Ectodermal cell (in vitro differentiated cells): ENCODE results near the gene IFNG-AS1.

Source experiments
- H3K27ac ChIP-seq: 2 replicates; pipeline ENCODE4 v1.7.0; 2013; ENCODE audit warnings: mild to moderate bottlenecking, low read depth, low read length; ENCODE audit not compliant: insufficient read depth, poor library complexity, severe bottlenecking
- H3K27me3 ChIP-seq: 2 replicates; pipeline ENCODE4 v1.7.0; 2013; ENCODE audit warnings: mild to moderate bottlenecking, low read length; ENCODE audit not compliant: insufficient read depth, control insufficient read depth, poor library complexity, severe bottlenecking
- H3K36me3 ChIP-seq: one replicate; pipeline ENCODE4 v1.7.0; 2013; ENCODE audit warnings: low read length; ENCODE audit not compliant: control insufficient read depth, insufficient read depth
- H3K4me1 ChIP-seq: one replicate; pipeline ENCODE4 v1.7.0; 2013; ENCODE audit warnings: low read length; ENCODE audit not compliant: control insufficient read depth, insufficient read depth
- H3K4me3 ChIP-seq: 2 replicates; pipeline ENCODE4 v1.7.0; 2013; ENCODE audit warnings: low read depth, low read length, control low read depth; ENCODE audit not compliant: insufficient read depth
- H3K9me3 ChIP-seq: 2 replicates; pipeline ENCODE4 v1.7.0; 2013; ENCODE audit warnings: mild to moderate bottlenecking, low read length, moderate library complexity; ENCODE audit not compliant: control insufficient read depth
- WGBS, 2 experiments: methylation state at CpG; one replicate each; pipeline ENCODE4 v1.1.7; 2013; ENCODE audit warnings: missing lambda C conversion rate in 2 of 2; 5-methylcytosine and 5-hydroxymethylcytosine counted together

Gene IFNG-AS1

GRCh38 chr12:68063900-68064590 is 74.8 kb downstream of the IFNG-AS1 start:
- Histone ChIP-seq H3K4me3 (no peak overlapping the region), H3K4me1 (no peaks in the 10 kb centered on the region)
- 83 to 87% methylated on average over 6 of the region's 6 CpGs for WGBS, 2 experiments

GRCh38 chr12:68065163-68065562 is 75.9 kb downstream of the IFNG-AS1 start:
- no peak overlapping the region for H3K27ac ChIP-seq
- no peaks in the 10 kb centered on the region for H3K4me1 ChIP-seq
- no peaks in the 10 kb centered on the region for H3K9me3 ChIP-seq
- WGBS, 2 experiments: no CpG with 5 or more reads among the region's 1 CpG
- H3K4me3 ChIP-seq: no peak overlapping the region
- H3K36me3 ChIP-seq: no peaks in the 10 kb centered on the region
- H3K27me3 ChIP-seq: no peaks in the 10 kb centered on the region

More at GRCh38 chr12:68063900-68064590, 74.8 kb downstream of the IFNG-AS1 start:
- H3K36me3 ChIP-seq: no peaks in the 10 kb centered on the region
- H3K9me3 ChIP-seq: no peaks in the 10 kb centered on the region
- no peaks in the 10 kb centered on the region for H3K27me3 ChIP-seq
- H3K27ac ChIP-seq: no peak overlapping the region

GRCh38 chr12:68065687-68066086 is 76.4 kb downstream of the IFNG-AS1 start:
- WGBS, 2 experiments: 79 to 97% methylated on average over 1 of the region's 1 CpG
- no peaks in the 10 kb centered on the region for H3K36me3 ChIP-seq
- no peak overlapping the region for H3K27ac ChIP-seq
- no peak overlapping the region for H3K4me3 ChIP-seq
- no peaks in the 10 kb centered on the region for H3K27me3 ChIP-seq
- H3K9me3 ChIP-seq: no peaks in the 10 kb centered on the region
- no peaks in the 10 kb centered on the region for H3K4me1 ChIP-seq

GRCh38 chr12:68067762-68068376 is 78.6 kb downstream of the IFNG-AS1 start:
- 86 to 92% methylated on average over 6 of the region's 6 CpGs for WGBS, 2 experiments
- H3K9me3 ChIP-seq: no peaks in the 10 kb centered on the region
- H3K36me3 ChIP-seq: no peaks in the 10 kb centered on the region
- no peak overlapping the region for H3K27ac ChIP-seq
- no peak overlapping the region for H3K4me3 ChIP-seq
- H3K4me1 ChIP-seq: no peaks in the 10 kb centered on the region
- no peaks in the 10 kb centered on the region for H3K27me3 ChIP-seq

GRCh38 chr12:68069275-68069674 is 80.0 kb downstream of the IFNG-AS1 start:
- H3K4me3 ChIP-seq: no peak overlapping the region
- H3K4me1 ChIP-seq: no peaks in the 10 kb centered on the region
- 92 to 94% methylated on average over 3 of the region's 3 CpGs for WGBS, 2 experiments
- H3K27me3 ChIP-seq: no peaks in the 10 kb centered on the region
- H3K27ac ChIP-seq: no peak overlapping the region
- H3K36me3 ChIP-seq: no peaks in the 10 kb centered on the region
- H3K9me3 ChIP-seq: no peaks in the 10 kb centered on the region
